G401 (cell line): Measurements from ENCODE around the gene CCL8. TPM values are rescaled to one million over a fixed set of nuclear protein-coding genes. Genes with fewer than 3 reads are reported as not detected.
"Not testable (repeated sequence)": the region's sequence is repeated elsewhere in the genome, so short reads cannot be mapped to it uniquely, and the experiment has no call there.

Source experiments
- DNase-seq: peaks from one replicate; pipeline ENCODE4 v3.0.0-alpha.2; 2015; ENCODE audit warnings: low spot score
- in situ Hi-C: cut with HindIII; loops from 2 replicates; pipeline ENCODE4 v1.10.0; 2016; ENCODE audit warnings: low sequenced_read_pairs, mixed read lengths
- total RNA-seq: library from RNA; depleted of rRNA; stranded (reverse); fragments of >200 nt; shearing (Covaris generic); gene quantifications from 2 replicates; pipeline ENCODE4 v1.2.3, GENCODE V29; 2014

The CCL8 gene
- total RNA-seq, 1 experiment from 2014 or later, result not detected

- no peak for DNase-seq
- in situ Hi-C loops, result no loop called here
Observed at GRCh38 chr17:34311291-34311690, 7.9 kb upstream of the CCL8 start.

DNA sequence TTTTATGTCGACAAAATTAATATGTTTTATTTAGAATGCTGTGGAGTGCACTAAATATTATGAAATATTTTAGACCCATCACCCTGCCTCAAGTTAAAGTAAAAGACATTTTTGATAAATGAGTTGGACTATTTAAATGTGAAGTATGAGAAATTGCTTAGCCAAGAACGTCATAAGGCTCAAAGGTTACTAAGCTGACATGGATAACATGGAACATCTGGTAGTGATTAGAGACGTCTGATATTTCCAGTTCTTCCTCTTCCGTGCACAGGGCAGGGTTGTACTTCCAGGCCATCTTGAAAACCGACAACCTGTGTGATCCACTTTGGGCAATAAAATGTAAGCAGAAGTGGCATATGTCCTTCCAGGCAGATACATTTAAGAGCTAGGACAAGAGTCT is 7.2 kb upstream of the CCL8 start:
- in situ Hi-C loops, result no loop called here
- DNase-seq, result no peak

DNA sequence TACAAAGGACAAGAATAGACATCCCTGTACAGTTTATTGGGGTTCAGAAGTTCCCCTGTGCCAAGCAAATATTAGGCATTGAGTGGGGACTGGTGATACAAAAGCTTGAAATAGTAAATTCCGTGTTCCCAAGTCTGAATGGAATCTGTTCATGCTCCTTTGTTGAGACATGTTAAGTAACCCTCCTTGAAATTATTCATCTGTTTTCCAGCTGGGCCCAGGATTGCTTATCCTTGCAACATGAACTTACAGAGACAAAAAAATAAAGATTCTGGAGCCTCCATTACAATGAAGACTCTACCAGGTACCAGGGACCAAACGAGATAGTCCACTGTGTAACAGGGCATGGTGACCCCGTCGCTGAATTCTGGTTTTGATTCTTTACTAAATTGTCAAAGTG is 6.1 kb upstream of the CCL8 start:
- DNase-seq, result no peak
- in situ Hi-C loops, result no loop called here

- in situ Hi-C loops, result no loop called here
- DNase-seq, result no peak
Observed at GRCh38 chr17:34314279-34314678, 5.0 kb upstream of the CCL8 start.

GRCh38 chr17:34318474-34318873 is 761 bp upstream of the CCL8 start:
- no peak for DNase-seq
- in situ Hi-C loops, result no loop called here

DNA sequence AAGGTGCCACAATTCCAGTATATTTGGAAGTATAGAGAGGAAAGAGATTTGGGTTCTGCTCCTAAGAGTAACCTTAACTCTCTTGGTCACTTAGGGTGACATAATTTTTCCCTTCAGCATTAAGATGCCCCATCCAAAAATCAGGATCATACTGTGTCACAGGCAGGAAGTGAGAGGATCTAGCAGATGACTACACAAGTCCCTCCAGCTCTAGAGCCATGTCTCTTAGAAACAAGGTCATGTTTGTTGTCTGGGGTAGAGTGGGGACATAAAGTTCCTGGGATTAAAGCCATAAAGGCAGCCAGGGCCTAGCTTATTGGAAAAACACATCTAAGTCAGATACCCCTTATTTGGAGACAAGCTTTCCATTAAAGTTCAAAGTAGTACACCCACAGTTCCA is 2.7 kb downstream of the CCL8 start:
- in situ Hi-C loops, result no loop called here
- DNase-seq, result no peak

GRCh38 chr17:34327580-34327979 is 8.3 kb downstream of the CCL8 start:
- in situ Hi-C loops, DNase-seq: not testable (repeated sequence)

DNA sequence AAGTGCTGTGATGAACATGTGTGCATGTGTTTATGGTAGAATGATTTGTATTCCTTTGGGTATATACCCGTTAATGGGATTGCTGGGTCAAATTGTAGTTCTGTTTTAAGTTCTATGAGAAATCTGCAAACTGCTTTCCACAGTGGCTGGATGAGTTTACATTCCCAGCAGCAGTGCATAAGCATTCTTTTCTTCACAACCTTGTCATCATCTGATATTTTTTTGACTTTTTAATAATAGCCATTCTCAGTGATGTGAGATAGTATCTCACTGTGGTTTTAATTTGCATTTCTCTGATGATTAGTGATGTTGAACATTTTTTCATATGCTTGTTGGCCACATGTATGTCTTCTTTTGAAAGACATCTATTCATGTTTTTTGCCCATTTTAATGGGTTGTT is 18.5 kb downstream of the CCL8 start:
- no peak for DNase-seq
- in situ Hi-C loops, result no loop called here

DNA sequence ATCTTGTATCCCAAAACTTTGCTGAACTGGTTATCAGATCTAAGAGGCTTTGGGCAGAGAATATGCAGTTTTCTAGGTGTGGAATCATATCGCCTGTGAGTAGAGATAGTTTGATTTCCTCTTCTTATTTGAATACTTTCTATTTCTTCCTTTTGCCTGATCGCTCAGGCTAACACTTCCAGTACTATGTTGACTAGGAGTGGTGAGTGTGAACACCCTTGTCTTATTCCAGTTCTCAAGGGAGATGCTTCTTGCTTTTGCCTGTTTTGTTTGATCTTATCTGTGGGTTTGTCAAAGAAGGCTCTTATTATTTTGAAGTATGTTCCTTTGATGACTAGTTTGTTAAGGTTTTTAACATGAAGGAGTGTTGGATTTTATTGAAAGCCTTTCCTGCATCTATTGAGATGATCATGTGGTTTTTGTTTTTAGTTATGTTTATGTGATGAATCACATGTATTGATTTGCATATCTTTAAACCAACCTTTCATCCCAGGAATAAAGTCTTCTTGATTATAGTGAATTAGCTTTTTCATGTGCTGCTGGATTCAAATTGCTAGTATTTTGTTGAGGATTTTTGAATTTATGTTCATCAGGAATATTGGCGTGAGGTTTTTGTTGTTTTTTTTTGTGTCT is 20.0 kb downstream of the CCL8 start:
- in situ Hi-C loops, result no loop called here

DNA sequence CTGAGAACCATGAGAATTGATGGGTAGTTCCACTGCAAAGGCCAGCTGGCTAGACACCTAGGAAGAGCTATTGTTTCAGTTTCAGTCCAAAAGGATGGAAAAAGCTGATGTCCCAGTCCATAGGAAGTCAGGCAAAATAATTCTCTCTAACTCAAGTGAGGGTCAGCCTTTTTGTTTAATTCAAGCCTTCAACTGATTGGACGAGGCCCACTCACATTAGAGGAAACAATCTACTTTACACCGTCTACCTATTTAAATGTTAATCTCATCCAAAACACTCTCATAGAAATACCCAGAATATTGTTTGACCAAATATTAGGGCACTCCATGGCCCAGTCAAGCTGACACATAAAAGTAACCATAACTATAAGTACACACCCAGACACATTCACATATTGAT is 22.7 kb downstream of the CCL8 start:
- in situ Hi-C loops, result no loop called here
- DNase-seq, result no peak

More for the DNA sequence above, 20.0 kb downstream of the CCL8 start:
- no peak for DNase-seq

- in situ Hi-C loops, result no loop called here
- no peak for DNase-seq
Observed at GRCh38 chr17:34347063-34347462, 27.8 kb downstream of the CCL8 start.

- in situ Hi-C loops, result no loop called here
Observed at GRCh38 chr17:34349751-34350150, 30.5 kb downstream of the CCL8 start.

GRCh38 chr17:34351096-34351495 is 31.9 kb downstream of the CCL8 start:
- in situ Hi-C loops, result no loop called here
- no peak for DNase-seq

More at GRCh38 chr17:34349751-34350150, 30.5 kb downstream of the CCL8 start:
- no peak for DNase-seq

DNA sequence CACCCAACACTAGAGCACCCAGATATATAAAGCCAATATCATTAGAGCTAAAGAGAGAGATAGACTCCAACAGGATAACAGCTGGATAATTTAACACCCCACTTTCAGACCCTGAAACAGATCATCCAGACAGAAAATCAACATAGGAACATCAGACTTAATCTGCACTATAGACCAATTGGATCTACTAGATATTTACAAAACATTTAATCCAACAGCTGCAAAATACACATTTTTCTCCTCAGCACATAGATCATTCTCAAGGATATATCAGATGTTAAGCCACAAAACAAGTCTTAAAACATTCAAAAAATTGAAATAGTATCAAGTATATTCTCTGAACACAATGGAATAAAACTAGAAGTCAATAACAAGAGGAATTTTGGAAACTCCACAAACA is 33.0 kb downstream of the CCL8 start:
- no peak for DNase-seq
- in situ Hi-C loops, result no loop called here

DNA sequence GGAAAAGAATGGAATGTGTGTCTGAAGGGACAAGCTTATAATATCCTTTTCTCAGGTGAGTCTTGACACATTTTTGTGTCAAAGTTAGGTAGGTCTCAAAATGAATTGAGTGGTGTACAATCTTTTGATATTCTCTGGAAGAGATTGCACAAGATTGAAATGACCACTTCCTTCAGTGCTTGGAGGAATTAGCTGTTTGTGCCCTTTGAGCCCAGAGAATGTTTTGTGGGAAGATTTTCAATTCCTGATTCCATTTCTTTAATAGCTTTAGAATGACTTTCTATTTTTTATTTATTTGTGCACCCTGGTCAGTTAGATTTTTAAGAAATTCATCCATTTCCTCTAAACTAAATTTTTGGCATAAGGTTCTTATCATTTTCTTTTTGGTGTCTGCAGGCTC is 35.4 kb downstream of the CCL8 start:
- in situ Hi-C loops, result no loop called here
- DNase-seq, result no peak

DNA sequence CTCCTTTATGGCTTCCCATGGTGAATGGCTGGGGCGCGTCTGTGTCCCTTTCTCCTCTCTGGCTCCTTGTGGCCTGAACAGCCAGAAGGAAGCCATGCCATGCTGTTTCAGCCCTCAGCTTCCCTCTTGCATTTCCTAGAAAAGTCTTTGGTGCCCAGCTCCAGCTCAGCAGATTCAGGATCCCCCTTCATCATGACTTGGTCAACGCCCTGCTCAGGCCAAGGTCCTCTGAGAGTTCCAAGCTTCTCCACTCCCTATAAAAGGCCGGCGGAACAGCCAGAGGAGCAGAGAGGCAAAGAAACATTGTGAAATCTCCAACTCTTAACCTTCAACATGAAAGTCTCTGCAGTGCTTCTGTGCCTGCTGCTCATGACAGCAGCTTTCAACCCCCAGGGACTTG is 37.0 kb downstream of the CCL8 start, which contains the start of gene CCL13:
TSS of gene CCL13 (plus strand) at position 287 of the 400 bp plus-strand sequence. CDS start at position 334, 47 bp downstream.
- in situ Hi-C loops, result no loop called here
- no peak for DNase-seq

GRCh38 chr17:34357398-34357797 is 38.2 kb downstream of the CCL8 start:
- in situ Hi-C loops, result no loop called here

GRCh38 chr17:34358631-34359030 is 39.4 kb downstream of the CCL8 start:
- in situ Hi-C loops, result no loop called here
- DNase-seq, result no peak

More at GRCh38 chr17:34357398-34357797, 38.2 kb downstream of the CCL8 start:
- no peak for DNase-seq

- in situ Hi-C loops, result no loop called here
- no peak for DNase-seq
Observed at GRCh38 chr17:34360601-34361270, 41.5 kb downstream of the CCL8 start.

DNA sequence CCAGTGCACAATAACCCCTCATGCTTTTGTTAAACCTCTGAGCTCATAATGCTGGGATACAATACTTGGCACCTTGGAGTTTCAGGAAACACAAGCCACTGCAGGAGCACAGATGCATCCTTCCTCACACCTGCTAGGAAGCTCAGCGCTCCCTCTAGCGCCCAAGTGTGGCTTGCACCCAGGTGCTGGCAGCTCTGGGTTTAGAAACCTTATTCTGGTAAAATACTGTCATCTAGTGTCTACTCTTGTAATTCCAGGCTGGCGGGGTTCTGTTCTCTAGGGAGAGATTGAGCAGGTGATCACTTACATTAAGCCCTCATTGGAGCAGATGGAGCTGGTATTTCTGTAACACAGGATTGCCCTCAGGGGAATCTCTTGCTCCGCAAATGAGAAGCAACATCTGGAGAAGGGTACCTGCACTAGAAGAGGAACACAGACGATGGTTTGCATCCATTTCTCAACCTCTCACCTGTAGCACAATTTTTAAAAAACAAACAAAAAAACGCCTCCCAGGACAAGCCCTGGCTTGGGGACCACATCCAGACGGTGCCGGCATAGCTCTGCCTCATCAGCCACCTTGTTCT is 42.3 kb downstream of the CCL8 start:
- in situ Hi-C loops, result no loop called here

More for the DNA sequence above, 42.3 kb downstream of the CCL8 start:
- DNase-seq, result peak; percentile 81
